Nephron (organoid): Measurements from ENCODE around the gene APBB2.
A peak's percentile ranks its signal among the peaks of the same experiment; 100 is the strongest.

ENCODE experiments used
- H3K27ac Mint-ChIP-seq, 3 experiments: 2 replicates each; pipeline ENCODE4 v1.8.0; 2020; ENCODE audit warnings: mixed read lengths in 3 of 3, mild to moderate bottlenecking in 2 of 3, moderate library complexity in 1 of 3
- H3K27me3 Mint-ChIP-seq: 2 replicates; pipeline ENCODE4 v1.8.0; 2021; ENCODE audit warnings: low read depth, mild to moderate bottlenecking, moderate library complexity, mixed read lengths
- H3K36me3 Mint-ChIP-seq: 2 replicates; pipeline ENCODE4 v1.8.0; 2020; ENCODE audit warnings: low read depth, mixed read lengths
- H3K4me1 Mint-ChIP-seq: 2 replicates; pipeline ENCODE4 v1.8.0; 2020; ENCODE audit warnings: mixed read lengths
- H3K4me3 Mint-ChIP-seq, 3 experiments: 2 replicates each; pipeline ENCODE4 v1.8.0; 2020; ENCODE audit warnings: mild to moderate bottlenecking in 3 of 3, mixed read lengths in 3 of 3, moderate library complexity in 2 of 3
- H3K9me3 Mint-ChIP-seq: 2 replicates; pipeline ENCODE4 v1.8.0; 2020; ENCODE audit warnings: mixed read lengths
- TF ChIP-seq, protein P1 (sequence below), 3 experiments: fragments of 200-600 bp; sonication (generic); IDR thresholded peaks; one replicate each; pipeline ENCODE4 v1.5.0; 2021; ENCODE audit warnings: antibody characterized with exemption in 3 of 3; ENCODE audit not compliant: unreplicated experiment in 3 of 3

Gene APBB2

DNA sequence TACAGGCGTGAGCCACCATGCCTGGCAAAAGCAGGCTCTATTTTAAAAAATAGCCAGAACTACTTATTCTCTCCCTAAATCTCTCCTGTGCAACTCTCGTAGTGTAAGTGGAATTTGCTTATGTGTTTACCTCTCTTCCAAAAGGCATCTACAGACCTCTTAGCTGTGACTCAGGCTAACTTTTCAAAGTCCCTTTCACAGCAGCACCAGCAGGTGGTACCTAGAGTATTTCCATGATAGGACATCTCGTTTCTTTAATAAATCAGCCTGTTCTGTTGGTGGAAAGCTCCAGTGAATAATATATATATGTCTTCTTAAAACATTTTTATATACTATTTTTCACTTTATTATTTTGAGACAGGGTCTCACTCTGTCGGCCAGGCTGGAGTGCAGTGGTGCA, 375.6 kb downstream of the APBB2 start:
- Mint-ChIP-seq H3K27ac (no peak overlapping the region), H3K9me3 (no peaks in the 10 kb centered on the region), H3K27me3 (no peaks in the 10 kb centered on the region), H3K4me1 (peaks cover 19% of the 10 kb centered on the region), H3K36me3 (peaks cover 17% of the 10 kb centered on the region), H3K4me3 (no peak overlapping the region)
- TF ChIP-seq, protein P1, sequence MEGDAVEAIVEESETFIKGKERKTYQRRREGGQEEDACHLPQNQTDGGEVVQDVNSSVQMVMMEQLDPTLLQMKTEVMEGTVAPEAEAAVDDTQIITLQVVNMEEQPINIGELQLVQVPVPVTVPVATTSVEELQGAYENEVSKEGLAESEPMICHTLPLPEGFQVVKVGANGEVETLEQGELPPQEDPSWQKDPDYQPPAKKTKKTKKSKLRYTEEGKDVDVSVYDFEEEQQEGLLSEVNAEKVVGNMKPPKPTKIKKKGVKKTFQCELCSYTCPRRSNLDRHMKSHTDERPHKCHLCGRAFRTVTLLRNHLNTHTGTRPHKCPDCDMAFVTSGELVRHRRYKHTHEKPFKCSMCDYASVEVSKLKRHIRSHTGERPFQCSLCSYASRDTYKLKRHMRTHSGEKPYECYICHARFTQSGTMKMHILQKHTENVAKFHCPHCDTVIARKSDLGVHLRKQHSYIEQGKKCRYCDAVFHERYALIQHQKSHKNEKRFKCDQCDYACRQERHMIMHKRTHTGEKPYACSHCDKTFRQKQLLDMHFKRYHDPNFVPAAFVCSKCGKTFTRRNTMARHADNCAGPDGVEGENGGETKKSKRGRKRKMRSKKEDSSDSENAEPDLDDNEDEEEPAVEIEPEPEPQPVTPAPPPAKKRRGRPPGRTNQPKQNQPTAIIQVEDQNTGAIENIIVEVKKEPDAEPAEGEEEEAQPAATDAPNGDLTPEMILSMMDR (IDR thresholded peaks at IDR 0.05; ENCODE audit: unreplicated experiment in 3 of 3), result peak in 1 of 3 experiments; percentile 11

DNA sequence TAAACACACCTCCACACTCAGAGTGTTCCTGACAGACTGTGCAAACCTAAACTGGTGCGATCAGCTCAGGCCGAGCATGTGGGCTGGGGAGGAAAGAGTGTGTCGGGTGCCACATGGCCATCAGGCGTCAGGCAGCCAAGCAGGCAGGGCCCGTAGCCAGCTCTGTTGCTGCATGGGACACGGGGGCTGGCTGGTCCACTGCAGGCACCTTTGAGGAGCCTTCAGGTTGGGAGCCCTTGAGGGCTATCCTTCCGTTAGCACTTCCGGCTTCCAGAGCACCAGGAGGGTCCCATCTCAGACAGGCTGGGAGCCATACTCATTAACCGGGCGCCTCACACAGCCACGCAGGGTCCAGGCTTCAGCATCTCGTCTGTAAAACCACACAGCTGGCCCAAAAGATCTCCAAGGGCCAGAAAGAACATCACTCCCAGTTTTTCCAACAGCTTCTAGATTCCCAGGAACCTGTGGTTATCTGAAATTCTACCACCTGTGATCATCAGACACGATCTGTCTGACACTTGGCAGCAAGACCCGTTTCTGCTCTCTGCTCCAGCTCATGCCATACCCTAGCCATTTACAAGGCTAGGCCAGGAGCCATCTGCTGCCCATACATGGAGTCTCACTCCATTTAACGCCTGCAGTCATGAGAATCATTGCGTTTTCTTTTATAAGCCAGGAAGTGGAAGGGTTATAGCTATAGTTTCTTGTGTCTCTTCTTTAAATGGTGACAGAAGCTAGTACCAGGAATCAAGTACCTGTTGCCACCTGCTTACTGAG, 377.1 kb downstream of the APBB2 start:
- TF ChIP-seq, protein P1 (IDR thresholded peaks at IDR 0.05; ENCODE audit: unreplicated experiment in 3 of 3), result no peak
- H3K36me3 Mint-ChIP-seq, result peaks cover 24% of the 10 kb centered on the region
- H3K27ac Mint-ChIP-seq, result no peak overlapping the region
- no peaks in the 10 kb centered on the region for H3K9me3 Mint-ChIP-seq
- H3K27me3 Mint-ChIP-seq, result no peaks in the 10 kb centered on the region
- H3K4me3 Mint-ChIP-seq, result no peak overlapping the region
- peaks cover 9% of the 10 kb centered on the region for H3K4me1 Mint-ChIP-seq

DNA sequence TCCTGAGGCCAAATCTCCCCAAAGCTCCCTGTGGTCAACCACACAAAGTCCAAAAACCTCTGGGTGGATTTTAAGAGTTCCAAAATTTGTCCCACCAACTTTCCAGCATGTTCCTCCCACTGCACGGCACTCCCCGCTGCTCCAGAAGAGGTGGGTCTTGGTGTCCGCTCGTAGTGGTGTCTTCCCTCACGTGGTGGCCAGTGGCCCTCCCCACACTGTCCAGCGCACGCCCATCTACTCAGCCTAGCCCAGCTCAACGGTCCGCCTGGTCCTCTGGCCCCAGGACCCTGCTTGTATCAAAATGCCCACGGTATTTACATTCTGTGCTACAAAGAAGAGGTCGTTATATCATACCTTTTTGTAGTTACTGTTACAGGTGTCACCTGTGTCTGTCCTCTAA, 381.1 kb downstream of the APBB2 start:
- TF ChIP-seq, protein P1 (IDR thresholded peaks at IDR 0.05; ENCODE audit: unreplicated experiment in 3 of 3), result no peak
- no peaks in the 10 kb centered on the region for H3K27me3 Mint-ChIP-seq
- no peaks in the 10 kb centered on the region for H3K9me3 Mint-ChIP-seq
- H3K4me1 Mint-ChIP-seq, result no peaks in the 10 kb centered on the region
- H3K36me3 Mint-ChIP-seq, result peaks cover 40% of the 10 kb centered on the region
- no peak overlapping the region for H3K27ac Mint-ChIP-seq
- no peak overlapping the region for H3K4me3 Mint-ChIP-seq

DNA sequence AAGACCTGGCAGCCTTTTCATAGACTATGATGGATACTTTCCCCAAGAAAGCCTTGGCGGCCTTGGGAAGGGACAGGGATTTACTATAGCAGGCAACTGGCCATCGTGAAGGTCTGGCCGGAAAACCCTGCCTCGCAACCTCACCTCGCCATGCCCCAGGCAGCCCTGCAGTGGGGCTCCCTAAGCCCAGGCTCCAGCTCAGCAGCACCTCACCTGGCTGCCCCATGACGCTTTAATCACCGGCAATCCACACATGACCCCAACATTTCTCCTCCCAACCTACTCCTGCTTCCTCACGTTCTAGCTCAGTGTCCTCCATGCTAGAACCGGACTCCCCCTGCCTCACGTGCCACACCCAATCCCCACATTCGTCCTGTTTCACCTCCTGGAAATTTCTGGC, 382.2 kb downstream of the APBB2 start:
- H3K36me3 Mint-ChIP-seq, result peaks cover 50% of the 10 kb centered on the region
- H3K4me3 Mint-ChIP-seq, result no peak overlapping the region
- no peaks in the 10 kb centered on the region for H3K27me3 Mint-ChIP-seq
- TF ChIP-seq, protein P1 (IDR thresholded peaks at IDR 0.05; ENCODE audit: unreplicated experiment in 3 of 3), result no peak
- H3K27ac Mint-ChIP-seq, result no peak overlapping the region
- no peaks in the 10 kb centered on the region for H3K4me1 Mint-ChIP-seq
- H3K9me3 Mint-ChIP-seq, result no peaks in the 10 kb centered on the region

DNA sequence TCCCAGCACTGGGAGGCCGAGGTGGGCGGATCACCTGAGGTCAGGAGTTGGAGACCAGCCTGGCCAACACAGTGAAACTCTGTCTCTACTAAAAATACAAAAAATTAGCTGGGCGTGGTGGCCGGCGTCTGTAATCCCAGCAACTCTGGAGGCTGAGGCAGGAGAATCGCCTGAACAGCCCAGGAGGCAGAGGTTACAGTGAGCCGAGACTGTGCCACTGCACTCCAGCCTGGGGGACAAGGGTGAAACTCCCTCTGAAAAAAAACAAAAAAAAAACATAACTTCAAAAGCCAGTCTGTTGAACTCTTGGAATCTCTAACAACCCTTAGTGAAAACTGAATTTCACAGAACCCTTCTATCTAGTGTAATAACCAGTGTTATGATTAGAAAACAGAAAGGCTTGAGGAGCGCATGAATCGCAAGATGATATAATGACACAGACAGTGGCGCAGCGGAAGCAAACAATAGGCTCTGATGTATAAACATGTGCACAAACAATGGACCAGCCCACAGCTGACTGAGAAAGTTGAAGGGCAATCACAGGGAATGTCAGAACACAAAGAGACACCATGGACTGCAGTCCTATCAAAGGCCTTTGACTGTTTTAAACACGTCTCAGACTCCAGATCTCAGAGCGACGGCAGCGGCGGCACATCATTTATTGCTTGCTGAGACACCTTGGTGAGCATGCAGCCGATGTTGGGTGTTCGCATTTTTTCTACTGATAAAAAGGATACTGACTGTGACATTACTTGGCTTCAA, 383.0 kb downstream of the APBB2 start:
- H3K4me3 Mint-ChIP-seq, result no peak overlapping the region
- H3K27ac Mint-ChIP-seq, result no peak overlapping the region
- H3K36me3 Mint-ChIP-seq, result peaks cover 58% of the 10 kb centered on the region
- no peaks in the 10 kb centered on the region for H3K27me3 Mint-ChIP-seq
- TF ChIP-seq, protein P1 (IDR thresholded peaks at IDR 0.05; ENCODE audit: unreplicated experiment in 3 of 3), result no peak
- no peaks in the 10 kb centered on the region for H3K9me3 Mint-ChIP-seq
- no peaks in the 10 kb centered on the region for H3K4me1 Mint-ChIP-seq
